Measurements from ENCODE around the gene ORC3. TPM values are rescaled to one million over a fixed set of nuclear protein-coding genes. Genes with fewer than 3 reads are reported as not detected.

The ORC3 gene
- total and polyA plus RNA-seq, 2 of the 4 experiments (the other 2 are of a cell fraction) = 22.3 to 30.6 TPM

GRCh38 chr6:87702589-87702945 lies 112.6 kb downstream of the ORC3 start:
- Histone ChIP-seq H3K4me2 (ENCODE audit: low read depth, low read length) (peak overlapping the region; percentile 90), H2AK9ac (replicated peaks; ENCODE audit: low read depth, low read length, poor library complexity) (peak overlapping the region; percentile 99), H3K4me3 (ENCODE audit: insufficient read depth, low read depth, low read length) (peak overlapping the region; percentile 38), H3K27ac (ENCODE audit: insufficient read depth, low read length) (peak overlapping the region; percentile 43; the same call in 1 of the 2 replicates), H4K8ac (ENCODE audit: low read depth in 2 of 2, low read length in 2 of 2) (peak overlapping the region in 1 of 2 experiments; percentile 67; a peak in 3 of 4 replicates), H3K18ac (ENCODE audit: low read depth, low read length) (peak overlapping the region; percentile 10; the same call in 1 of the 2 replicates), H2AK5ac (ENCODE audit: low read depth, low read length) (no peak overlapping the region), H3K9me3 (ENCODE audit: control insufficient read depth, insufficient read depth, low read length) (no peaks in the 10 kb centered on the region), H3K56ac (ENCODE audit: extremely low read depth, insufficient read depth, low read length) (peak overlapping the region; percentile 94), H3K4ac (ENCODE audit: low read depth, low read length) (peak overlapping the region; percentile 72; the same call in 1 of the 2 replicates), H2AFZ (replicated peaks; ENCODE audit: low read length, poor library complexity) (peak overlapping the region; percentile 33), H3K36me3 (ENCODE audit: control insufficient read depth, insufficient read depth, low read length) (no peaks in the 10 kb centered on the region), H3K27me3 (ENCODE audit: control insufficient read depth, insufficient read depth, low read length) (no peaks in the 10 kb centered on the region), H4K20me1 (ENCODE audit: insufficient read depth, low read length) (peaks cover 37% of the 10 kb centered on the region), H2BK120ac (ENCODE audit: low read depth, low read length) (peak overlapping the region; percentile 53), H2BK20ac (ENCODE audit: low read depth, low read length) (peak overlapping the region; percentile 23; the same call in 1 of the 2 replicates), H4K5ac (ENCODE audit: low read depth, low read length) (peak overlapping the region; percentile 2; the same call in 1 of the 2 replicates), H3K79me1 (ENCODE audit: low read depth in 1 of 2, low read length in 2 of 2) (peaks cover 0 to 15% of the 10 kb centered on the region in 2 experiments; a peak in 2 of 4 replicates), H4K91ac (ENCODE audit: insufficient read depth, low read depth, low read length) (peak overlapping the region; percentile 14; the same call in 1 of the 2 replicates), H3K9me1 (ENCODE audit: insufficient read depth, low read length) (0 out of 2 replicates have a peak, but pooled peaks cover 5% of the 10 kb centered on the region), H3K4me1 (ENCODE audit: control insufficient read depth, insufficient read depth, low read length) (peaks cover 11% of the 10 kb centered on the region), H2BK5ac (ENCODE audit: low read depth, low read length, poor library complexity, severe bottlenecking) (peak overlapping the region; percentile 80), H3K23ac (ENCODE audit: low read depth, low read length) (peak overlapping the region; percentile 86), H2BK15ac (ENCODE audit: low read depth, low read length) (peak overlapping the region; percentile 66; the same call in 2 of the 3 replicates), H3K9ac (ENCODE audit: low read depth, low read length) (peak overlapping the region; percentile 36), H3K14ac (replicated peaks; ENCODE audit: low read depth, low read length) (peak overlapping the region; percentile 50)
- TF ChIP-seq POLR2A (IDR thresholded peaks at IDR 0.05; ENCODE audit: low read depth, low read length) (no peak), BHLHE40 (IDR thresholded peaks at IDR 0.05; ENCODE audit: low read depth, low read length) (no peak), NFE2L2 (IDR thresholded peaks at IDR 0.05; ENCODE audit: low read depth, low read length) (no peak), FOS (IDR thresholded peaks at IDR 0.05; ENCODE audit: low read depth, low read length) (no peak), RFX5 (IDR thresholded peaks at IDR 0.05; ENCODE audit: low read depth, low read length) (no peak), RCOR1 (IDR thresholded peaks at IDR 0.05; ENCODE audit: insufficient replicate concordance, low read length) (no peak), CEBPB (IDR thresholded peaks at IDR 0.05; ENCODE audit: low read depth, low read length) (no peak), MAFK (IDR thresholded peaks at IDR 0.05; ENCODE audit: low read depth, low read length) (no peak), MAZ (IDR thresholded peaks at IDR 0.05; ENCODE audit: borderline replicate concordance, low read depth, low read length) (no peak), CTCF (conservative IDR thresholded peaks at IDR 0.05; ENCODE audit: low read depth, low read length) (no peak)
- in situ Hi-C loops (cut with MboI; ENCODE audit: low sequenced_read_pairs) (no loop called here), dilution Hi-C loops (cut with HindIII; ENCODE audit: low sequenced_read_pairs, unreplicated experiment) (no loop called here), intact Hi-C loops (cut with micrococcal nuclease) (loop anchor here (5.0 to 10.0 kb wide), 4 partner anchors 55 to 1170 kb away; partner anchors contain the start of gene CNR1)
- no CpG with 5 or more reads among the region's 7 CpGs for WGBS, 2 experiments (ENCODE audit: extremely low coverage in 2 of 2, insufficient read length in 1 of 2)
- CTCF ChIA-PET = interaction anchor here (0.6 kb wide), 1 partner anchor 82 kb away, joined by 3 read pairs; no protein-coding TSS in a partner anchor
- peak; percentile 4; the same call in 1 of the 2 replicates for ATAC-seq (ENCODE audit: low read depth)
- POLR2A ChIA-PET (ENCODE audit: unreplicated experiment) = interaction anchor here (1.4 kb wide), 1 partner anchor 21 kb away, joined by 5 read pairs; no protein-coding TSS in a partner anchor
- BruUV-seq (replicated peaks) = no TSS peak
- peak; percentile 76 for DNase-seq

Measured in IMR-90 (cell line).